Prostate gland (tissue), 2 donors: ENCODE results near the gene RAB30.

Source experiments
- CTCF ChIP-seq, 4 experiments: fragments of 200-600 bp in 2 of 4; fragments of 450-650 bp in 2 of 4; sonication (generic) in 2 of 4; IDR thresholded peaks; 1 replicate in 3 of 4; 2 replicates in 1 of 4; pipeline ENCODE4 v1.5.1; 2016 to 2019; ENCODE audit warnings: antibody characterized with exemption in 4 of 4, mild to moderate bottlenecking in 2 of 4, moderate library complexity in 2 of 4
- POLR2A ChIP-seq: fragments of 450-650 bp; IDR thresholded peaks from one replicate; pipeline ENCODE4 v1.6.1; 2016; ENCODE audit warnings: antibody characterized with exemption, mild to moderate bottlenecking

GRCh38 chr11:83026229-83026628 is 45.5 kb downstream of the RAB30 start:
- TF ChIP-seq CTCF (IDR thresholded peaks at IDR 0.05), result no peak
- no peak for TF ChIP-seq POLR2A
